NCI-H1436 (cell line): ENCODE results near the gene HYI.
"Not testable (repeated sequence)": the region's sequence is repeated elsewhere in the genome, so short reads cannot be mapped to it uniquely, and the experiment has no call there.

Experiments used
- DNase-seq: peaks from one replicate; lab custom pipeline; 2025; lab: John Stamatoyannopoulos, UW

Gene HYI

DNA sequence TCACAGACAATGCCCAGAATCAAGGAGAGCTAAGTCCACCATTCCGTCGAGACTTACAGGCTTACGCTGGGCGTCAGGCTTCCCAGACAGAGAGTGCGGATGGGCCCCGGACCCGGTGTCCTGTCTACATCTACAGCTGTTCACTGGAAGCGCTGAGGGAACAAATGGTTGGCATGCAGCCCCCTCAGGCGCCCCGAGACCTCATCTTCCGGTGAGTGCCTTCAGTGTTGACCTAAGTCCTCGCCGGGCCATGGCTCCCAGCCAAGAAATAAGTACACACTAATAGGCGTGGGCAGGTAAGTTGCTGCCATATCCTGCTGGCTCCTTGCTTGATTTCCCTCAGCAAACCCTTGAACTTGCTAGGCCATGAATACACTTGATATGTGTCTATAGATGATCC, 26.2 kb downstream of the HYI start:
- no peak for DNase-seq

DNA sequence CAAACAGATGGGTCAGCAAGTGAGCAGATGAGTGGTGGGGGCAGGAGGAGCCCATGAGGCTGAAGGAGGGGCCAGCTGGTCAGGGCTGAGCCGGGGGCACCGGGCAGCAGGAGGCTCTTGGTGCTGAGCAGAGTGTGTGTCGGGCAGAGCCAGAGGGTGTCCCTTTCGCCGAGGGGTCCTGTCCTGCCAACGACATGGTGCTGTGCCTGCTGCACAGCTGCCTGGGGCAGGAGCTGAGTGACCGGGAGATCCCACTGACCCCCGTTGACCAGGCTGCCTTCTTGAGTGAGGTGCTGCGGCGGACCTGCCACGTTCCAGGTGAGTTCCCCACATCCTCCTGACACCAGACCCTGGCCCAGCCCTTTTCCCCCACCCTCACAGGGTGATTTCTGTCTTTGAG, 27.5 kb downstream of the HYI start:
- no peak for DNase-seq

DNA sequence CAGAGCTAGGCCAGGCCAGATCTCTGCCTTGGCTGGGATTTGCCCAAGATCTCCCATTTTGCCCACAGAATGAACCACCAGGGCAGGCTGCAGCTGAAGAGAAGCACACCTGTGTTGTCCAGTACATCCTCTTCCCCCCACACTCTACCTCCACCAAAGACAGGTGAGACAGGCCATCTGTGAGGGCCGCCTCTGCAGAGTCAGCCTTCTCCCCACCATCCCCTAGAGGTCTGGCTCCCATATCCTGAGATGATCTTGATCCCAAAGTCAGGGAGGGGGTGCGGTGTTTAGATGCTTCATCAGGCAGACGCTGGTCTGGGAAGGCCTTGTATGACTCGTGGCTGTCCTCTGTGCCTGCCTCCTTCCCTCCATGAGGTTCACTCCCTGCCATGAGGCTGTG, 28.7 kb downstream of the HYI start:
- DNase-seq: no peak

DNA sequence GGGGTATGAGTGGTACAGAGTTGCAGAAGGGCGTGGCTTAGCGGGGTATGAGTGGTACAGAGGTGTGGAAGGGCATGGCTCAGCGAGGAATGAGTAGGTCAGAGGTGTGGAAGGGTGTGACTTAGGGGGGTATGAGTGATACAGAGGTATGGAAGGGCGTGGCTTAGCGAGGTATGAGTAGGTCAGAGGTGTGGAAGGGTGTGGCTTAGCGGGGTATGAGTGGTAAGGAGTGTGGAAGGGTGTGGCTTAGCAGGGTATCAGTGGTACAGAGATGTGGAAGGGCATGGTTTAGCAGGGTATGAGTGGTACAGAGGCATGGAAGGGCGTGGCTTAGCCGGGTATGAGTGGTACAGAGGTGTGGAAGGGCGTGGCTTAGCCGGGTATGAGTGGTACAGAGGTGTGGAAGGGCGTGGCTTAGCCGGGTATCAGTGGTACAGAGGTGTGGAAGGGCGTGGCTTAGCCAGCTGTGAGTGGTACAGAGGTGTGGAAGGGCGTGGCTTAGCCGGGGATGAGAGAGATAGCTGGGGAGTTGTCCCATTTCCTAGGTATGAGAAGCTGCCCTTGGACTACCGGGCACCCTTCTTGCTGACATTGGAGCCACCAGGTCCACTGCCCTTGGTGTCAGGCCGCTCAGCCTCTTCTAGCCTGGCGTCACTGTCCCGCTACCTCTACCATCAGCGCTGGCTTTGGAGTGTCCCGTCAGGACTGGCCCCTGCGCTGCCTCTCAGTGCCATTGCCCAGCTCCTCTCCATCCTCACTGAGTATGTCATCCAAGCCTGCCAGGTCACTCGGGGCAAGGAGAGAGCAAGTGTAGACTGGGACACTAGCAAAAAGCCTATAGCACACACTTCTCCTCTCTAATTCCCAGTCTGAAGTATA, 29.8 kb downstream of the HYI start:
- no peak for DNase-seq

DNA sequence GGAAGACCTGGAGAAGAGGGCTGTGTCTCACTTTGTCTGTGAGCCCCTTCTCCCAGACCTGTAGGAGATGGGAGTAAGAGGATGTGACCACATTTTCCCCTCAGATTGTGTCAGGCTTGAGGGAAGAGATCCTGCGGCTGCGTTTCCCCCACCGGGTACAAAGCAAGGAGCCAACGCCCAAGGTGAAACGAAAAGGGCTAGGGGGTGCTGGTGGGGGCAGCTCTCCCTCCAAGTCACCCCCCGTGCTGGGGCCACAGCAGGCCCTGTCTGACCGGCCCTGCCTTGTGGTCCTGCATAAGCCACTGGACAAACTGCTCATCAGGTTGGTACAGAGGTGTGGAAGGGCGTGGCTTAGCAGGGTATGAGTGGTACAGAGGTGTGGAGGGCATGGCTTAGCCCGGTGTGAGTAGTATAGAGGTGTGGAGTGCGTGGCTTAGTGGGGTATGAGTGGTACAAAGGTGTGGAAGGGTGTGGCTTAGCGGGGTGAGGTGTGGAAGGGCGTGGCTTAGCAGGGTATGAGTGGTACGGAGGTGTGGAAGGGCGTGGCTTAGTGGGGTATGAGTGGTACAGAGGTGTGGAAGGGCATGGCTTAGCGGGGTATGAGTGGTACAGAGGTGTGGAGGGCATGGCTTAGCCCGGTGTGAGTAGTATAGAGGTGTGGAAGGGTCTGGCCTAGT, 30.6 kb downstream of the HYI start:
- no peak for DNase-seq

DNA sequence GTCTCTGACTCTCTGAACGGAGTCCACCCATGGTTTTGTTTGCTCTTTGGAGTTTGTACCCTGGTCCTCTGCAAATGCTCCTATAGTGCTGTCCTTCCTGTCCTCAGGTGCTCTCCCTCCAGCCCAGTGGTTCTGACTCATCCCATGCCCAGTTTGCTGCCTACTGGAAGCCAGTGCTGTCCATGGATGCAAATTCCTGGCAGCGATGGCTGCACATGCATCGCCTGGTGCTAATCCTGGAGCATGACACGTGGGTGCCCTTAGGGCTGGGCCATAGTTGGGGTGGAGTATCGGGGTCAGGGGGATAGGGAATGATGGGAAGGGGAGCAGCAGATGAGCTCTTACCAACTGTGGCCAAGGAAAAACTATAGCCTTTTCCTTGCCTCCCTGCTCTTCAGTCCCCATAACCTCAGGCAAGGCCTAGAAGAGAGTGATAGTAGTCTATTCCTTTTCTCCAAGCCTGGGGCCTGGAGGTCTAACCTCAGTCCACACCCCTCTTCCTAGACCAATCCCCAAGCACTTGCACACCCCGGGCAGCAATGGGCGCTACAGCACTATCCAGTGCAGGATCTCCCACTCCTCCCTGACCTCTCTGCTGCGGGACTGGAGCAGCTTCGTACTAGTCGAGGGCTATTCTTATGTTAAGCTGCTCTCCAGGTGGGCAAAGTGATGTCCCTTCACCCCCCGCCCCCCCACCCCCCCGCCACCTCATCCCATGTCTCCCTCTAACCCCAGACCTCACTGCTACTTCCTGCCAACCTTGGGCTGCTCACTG, 31.6 kb downstream of the HYI start:
- no peak for DNase-seq

DNA sequence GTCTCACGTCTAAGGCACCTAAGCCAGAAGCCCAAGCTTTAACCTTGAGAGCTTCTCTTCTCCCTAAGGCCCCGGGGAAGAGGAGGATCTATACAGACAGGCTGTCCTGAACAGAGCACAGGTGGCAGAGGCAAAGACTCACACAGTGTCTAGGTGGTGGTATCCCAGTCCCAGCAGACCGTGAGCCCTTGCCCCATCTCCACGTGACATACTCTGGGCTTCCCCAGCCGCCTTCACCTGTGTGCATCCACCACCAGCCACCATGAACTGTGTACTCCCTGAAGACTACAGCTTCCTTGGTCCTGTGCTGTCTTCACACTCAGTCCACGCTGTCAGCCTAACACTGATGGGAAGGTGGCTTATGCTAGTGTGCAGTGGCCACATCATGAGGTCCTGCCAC, 32.3 kb downstream of the HYI start:
- no peak for DNase-seq

DNA sequence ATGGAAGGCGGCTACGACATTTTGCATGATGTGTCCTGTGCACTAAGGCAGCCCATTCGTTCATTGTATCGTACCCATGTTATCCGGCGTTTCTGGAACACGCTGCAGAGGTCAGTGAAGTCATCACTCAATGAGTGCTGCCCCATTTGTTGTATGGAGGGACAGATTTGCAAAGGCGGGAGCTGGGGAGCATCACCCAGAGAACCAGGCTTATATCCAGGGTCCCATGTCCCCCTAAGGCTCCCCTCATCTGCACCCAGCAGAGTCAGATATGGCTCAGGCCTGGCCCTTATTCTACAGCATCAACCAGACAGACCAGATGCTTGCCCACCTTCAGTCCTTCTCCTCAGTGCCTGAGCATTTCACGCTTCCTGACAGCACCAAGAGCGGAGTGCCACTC, 32.9 kb downstream of the HYI start:
- DNase-seq: no peak

DNA sequence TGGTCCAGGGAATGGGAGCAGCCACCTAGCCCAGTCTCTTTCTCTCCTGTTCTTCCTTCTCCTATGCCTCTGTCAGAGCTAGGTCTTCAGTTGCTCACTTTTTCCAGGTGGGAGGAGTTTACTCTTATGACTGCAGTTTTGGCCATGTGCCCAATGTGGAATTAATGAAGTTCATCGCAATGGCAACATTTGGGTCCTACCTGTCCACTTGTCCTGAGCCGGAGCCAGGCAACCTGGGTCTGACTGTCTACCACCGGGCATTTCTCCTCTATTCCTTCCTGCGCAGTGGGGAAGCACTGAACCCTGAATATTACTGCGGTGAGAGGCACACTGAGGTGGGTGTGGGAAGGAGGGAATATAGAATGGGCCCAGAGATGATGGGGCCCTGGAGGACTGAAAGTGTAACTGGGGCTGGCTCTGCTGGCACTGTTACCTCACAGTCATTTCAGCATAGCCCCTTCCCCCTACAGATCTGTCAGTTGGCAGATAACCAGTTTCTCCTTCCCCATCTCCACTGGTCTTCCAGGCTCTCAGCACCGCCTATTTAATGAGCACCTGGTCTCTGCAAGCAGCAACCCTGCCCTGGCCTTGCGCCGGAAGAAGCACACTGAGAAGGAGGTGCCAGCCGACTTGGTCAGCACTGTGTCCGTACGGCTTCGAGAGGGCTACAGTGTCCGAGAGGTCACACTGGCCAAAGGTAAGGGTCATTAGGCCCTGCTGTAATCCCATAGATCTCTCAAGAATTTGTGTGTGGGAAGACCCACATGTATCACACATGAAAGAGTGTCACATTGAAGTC, 33.9 kb downstream of the HYI start:
- no peak for DNase-seq

DNA sequence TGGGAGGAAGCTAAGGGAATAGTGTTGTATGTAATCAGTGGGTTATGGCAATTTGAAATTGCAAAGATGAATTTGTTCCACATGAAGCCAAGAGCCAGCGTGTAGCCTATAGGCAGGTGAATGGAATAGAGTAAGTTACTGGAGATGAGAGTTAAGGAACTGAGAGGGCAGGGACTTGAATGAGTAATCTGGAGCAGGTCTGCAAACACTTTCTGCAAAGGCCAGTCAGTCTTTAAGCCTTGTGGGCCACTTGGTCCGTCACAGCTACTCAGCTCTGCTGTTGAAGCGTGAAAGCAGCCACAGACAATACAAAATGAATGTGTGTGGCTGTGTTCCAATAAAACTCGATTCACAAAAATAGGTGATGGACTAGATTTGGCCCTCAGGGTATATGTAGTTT, 34.9 kb downstream of the HYI start:
- no peak for DNase-seq

DNA sequence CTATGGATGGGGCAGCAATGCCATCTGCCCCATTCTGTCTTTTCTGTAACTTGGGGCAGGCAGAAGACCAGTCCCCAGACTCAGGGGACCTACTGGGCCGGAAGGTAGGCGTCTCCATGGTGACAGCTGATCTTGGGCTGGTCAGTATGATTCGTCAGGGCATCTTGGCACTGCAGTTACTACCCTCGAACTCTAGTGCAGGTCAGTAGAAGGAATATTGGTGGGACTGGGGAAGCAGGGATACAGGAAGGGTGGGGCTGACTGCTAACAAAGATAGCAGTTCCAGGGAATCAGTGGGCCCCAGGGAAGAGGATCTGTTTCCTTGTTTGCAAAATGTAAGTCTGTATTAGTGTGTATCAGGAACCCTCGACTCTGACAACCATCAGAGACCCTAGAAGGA, 37.8 kb downstream of the HYI start:
- no peak for DNase-seq

DNA sequence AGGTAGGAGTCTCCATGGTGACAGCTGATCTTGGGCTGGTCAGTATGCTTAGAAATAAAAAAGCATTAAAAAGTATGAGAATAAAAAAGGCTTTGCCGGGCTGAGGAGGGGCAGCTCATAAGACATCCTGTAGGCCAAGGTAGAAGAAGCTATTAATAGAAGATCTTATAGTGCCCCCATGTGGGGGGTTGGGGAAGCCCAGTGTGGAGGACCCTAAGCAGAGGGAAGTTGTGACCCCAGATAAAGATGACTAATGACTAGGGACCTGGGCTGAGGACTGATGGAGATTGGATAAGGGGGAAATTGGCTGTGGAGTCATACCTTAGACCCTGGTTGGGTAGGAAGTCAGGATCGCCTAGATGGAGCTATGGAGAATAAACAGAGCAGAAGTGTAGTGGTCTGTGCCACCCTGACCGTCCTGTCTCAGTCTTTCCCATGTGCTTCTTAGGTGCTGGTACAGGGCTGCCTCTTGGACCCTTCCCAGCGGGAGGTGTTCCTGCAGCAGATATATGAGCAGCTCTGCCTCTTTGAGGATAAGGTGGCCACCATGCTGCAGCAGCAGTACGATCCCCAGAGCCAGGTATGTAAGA, 39.0 kb downstream of the HYI start:
- peak; percentile 27 for DNase-seq

DNA sequence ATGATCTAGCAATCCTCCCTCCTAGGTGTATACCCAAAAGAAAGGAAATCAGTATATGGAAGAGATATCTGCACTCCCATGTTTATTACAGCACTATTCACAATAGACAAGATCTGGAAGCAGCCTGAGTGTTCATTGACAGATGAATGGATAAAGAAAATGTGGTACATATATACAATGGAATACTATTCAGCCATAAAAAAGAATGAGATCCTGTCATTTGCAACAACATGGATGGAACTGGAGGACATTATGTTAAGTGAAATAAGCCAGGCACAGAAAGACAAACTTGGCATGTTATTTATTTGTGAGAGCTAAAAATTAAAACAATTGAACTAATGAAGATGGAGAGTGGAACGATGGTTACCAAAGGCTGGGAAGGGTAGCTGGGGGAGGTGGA, 40.3 kb downstream of the HYI start:
- not testable (repeated sequence) for DNase-seq

DNA sequence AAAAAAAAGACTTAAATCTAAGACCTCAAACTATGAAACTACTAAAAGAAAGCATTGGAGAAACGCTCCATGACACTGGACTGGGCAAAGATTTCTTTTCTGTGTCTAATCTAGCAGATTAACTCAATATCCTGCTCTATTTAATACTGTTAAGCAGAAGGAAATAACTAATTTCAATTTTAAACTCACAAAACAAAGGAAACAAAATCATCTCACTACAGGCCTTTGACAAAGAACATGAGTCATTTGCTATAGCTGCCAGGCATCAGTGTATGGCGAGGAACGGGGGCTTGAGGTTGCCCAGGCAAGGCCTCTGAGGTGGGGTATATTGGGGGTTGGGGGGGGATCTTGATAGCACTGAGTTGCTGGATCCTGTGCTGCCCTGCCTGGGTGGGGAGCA, 43.2 kb downstream of the HYI start:
- DNase-seq: no peak

DNA sequence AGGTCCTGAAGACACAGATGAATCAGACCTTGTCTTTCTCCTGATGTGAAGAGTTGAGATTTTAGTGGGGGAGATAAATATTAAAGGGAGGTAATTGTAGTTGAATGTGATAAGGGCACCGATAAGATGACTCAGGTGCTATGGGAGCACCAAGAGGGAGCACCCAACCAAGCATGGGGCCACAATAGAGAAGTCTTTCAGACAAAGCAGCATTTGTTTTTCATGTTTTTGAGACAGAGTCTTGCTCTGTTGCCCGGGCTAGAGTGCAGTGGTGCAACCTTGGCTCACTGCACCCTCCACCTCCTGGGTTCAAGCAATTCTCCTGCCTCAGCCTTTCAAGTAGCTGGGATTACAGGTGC, 47.9 kb downstream of the HYI start:
- DNase-seq: no peak

DNA sequence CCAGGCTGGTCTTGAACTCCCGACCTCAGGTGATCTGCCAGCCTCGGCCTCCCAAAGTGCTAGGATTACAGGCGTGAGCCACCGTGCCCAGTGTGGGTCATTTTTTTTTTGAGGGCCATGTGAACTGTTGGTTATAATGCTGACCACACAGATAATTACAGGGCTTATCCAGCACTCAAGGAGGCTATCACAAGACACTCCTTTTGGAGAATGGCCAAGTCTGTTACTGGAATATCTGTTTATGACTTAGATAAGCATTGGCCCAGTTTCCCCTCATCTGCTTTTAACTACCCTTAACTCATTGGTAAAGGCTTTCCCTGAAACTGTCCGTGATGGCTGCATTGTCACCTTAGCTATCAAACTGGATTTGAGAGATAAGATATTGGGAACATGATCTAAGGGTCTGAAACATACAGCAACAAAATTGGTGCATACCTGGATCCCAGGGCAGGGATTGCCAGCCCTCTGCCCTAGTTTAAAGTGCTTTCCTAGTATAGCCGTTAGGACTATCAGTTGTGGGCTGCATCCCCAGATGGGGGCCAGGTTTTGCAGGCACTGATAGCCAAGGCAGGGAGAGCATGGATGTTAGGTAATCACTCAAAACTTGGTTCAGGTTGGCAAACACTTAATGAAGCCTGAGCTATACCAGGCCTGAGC, 48.4 kb downstream of the HYI start:
- no peak for DNase-seq

DNA sequence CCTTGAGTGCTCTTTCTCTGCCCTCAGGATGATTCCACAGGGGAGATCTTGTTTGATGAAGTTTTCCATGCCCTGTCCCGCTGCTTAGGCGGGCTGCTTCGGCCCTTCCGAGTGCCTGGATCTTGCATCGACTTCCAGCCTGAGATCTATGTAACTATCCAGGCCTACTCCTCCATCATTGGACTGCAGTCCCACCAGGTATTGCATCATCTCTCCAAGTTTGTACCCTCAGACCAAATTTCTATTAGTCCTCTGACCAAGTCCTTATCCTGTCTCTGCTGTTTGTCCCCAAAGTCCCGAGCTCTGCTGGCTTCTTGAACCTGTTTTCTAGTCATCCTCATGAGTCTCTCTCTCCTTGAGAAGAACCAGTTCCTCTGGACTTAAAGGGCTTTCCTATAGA, 49.4 kb downstream of the HYI start:
- no peak for DNase-seq

DNA sequence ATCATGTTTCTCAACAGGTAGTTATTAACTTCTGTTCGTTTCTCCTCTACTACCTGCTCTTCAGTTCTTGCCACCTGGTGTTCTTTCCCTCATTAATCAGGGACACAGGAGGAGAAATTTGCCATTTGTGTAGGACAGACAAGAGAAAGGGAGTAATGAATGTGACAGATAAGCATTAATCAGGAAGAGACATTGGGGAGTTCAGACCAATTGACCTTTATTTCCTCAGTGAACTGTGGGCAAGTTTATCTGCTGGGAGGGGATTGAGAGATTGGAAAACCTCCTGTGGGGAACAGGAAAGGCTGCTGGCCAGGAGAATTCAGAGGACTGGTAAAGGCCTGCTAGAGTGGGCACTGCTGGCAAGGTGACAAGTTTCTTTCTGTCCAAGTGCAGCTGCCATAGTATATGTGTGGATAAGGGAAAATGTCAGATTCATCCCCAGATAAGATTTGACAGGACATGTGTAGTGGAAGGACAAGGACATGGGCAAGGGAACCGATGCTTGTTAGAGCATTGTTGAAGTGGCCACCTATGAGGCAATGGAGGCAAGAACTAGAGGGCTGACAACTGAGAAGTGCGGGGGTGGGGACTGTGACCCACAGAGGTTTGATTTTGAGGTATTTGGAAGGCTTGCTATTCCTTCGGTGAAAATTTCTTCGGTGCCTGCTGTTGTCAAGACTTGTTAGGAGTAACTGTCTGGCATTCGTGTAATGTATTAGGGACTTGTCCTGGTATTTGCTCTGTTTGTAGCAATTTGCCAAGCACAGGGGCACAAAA, 51.5 kb downstream of the HYI start:
- DNase-seq: no peak
